Caco-2 (cell line): ENCODE data around the gene ZNF787. TPM values are rescaled to one million over a fixed set of nuclear protein-coding genes. Genes with fewer than 3 reads are reported as not detected.
A peak's percentile ranks its signal among the peaks of the same experiment; 100 is the strongest.

Source experiments
- BruUV-seq: library from RNA; stranded (reverse); fragments of 400-500 nt; replicated peaks from 2 replicates; lab custom pipeline; 2021; lab: Mats Ljungman, UMichigan
- CTCF ChIA-PET: fragments of 300-600 bp; sonication (Branson Sonifier 250); formaldehyde crosslinking; loops from one replicate; lab custom pipeline; 2022; ENCODE audit warnings: antibody characterized with exemption; lab: Charles Lee
- POLR2A ChIA-PET: fragments of 300-600 bp; sonication (Branson Sonifier 250); formaldehyde crosslinking; loops from one replicate; lab custom pipeline; 2022; ENCODE audit warnings: antibody characterized with exemption; lab: Charles Lee
- DNase-seq, 2 experiments: peaks; one replicate each; pipeline versions ENCODE4 v3.0.0 to v3.0.0-alpha.2; 2020 to 2022
- H3K27me3 ChIP-seq: replicated peaks from 2 replicates; pipeline ENCODE4 v1.6.0; 2011; ENCODE audit warnings: low read length; ENCODE audit not compliant: control insufficient read depth, insufficient read depth
- H3K36me3 ChIP-seq: 2 replicates; pipeline ENCODE4 v1.5.1; 2011; ENCODE audit warnings: low read length; ENCODE audit not compliant: control insufficient read depth, insufficient read depth
- H3K4me1 ChIP-seq: fragments of 250-450 bp; sonication (Bioruptor Pico); 2 replicates; pipeline ENCODE4 v1.5.1; 2020; ENCODE audit warnings: mild to moderate bottlenecking
- H3K4me3 ChIP-seq: 2 replicates; pipeline ENCODE4 v1.5.1; 2011; ENCODE audit warnings: low read depth, mild to moderate bottlenecking, control low read depth, low read length
- H3K9me3 ChIP-seq: fragments of 250-450 bp; sonication (Bioruptor Pico); 2 replicates; pipeline ENCODE4 v1.5.1; 2020; ENCODE audit warnings: mild to moderate bottlenecking, moderate library complexity
- H3K27ac Mint-ChIP-seq: one replicate; pipeline ENCODE4 v1.8.0; 2022; ENCODE audit warnings: mixed read lengths; ENCODE audit not compliant: unreplicated experiment
- H3K27me3 Mint-ChIP-seq: one replicate; pipeline ENCODE4 v1.8.0; 2022; ENCODE audit warnings: mixed read lengths; ENCODE audit not compliant: insufficient read depth, unreplicated experiment
- H3K36me3 Mint-ChIP-seq: one replicate; pipeline ENCODE4 v1.8.0; 2022; ENCODE audit warnings: mild to moderate bottlenecking, mixed read lengths; ENCODE audit not compliant: insufficient read depth, unreplicated experiment
- H3K4me1 Mint-ChIP-seq: one replicate; pipeline ENCODE4 v1.8.0; 2022; ENCODE audit warnings: low read depth, mixed read lengths; ENCODE audit not compliant: unreplicated experiment
- H3K4me3 Mint-ChIP-seq: one replicate; pipeline ENCODE4 v1.8.0; 2022; ENCODE audit warnings: mild to moderate bottlenecking, moderate library complexity, mixed read lengths; ENCODE audit not compliant: unreplicated experiment
- H3K9me3 Mint-ChIP-seq: one replicate; pipeline ENCODE4 v1.8.0; 2022; ENCODE audit warnings: mixed read lengths; ENCODE audit not compliant: unreplicated experiment
- CTCF ChIP-seq, 2 experiments: fragments of 200-600 bp in 1 of 2; IDR thresholded peaks; 1 replicate in 1 of 2; 2 replicates in 1 of 2; pipeline versions ENCODE4 v1.5.1 to v1.8.0; 2011 to 2022; ENCODE audit warnings: antibody characterized with exemption in 1 of 2, control low read depth in 1 of 2, inconsistent platforms in 1 of 2, low read depth in 1 of 2, low read length in 1 of 2, mild to moderate bottlenecking in 1 of 2, moderate library complexity in 1 of 2; ENCODE audit not compliant: insufficient read depth in 1 of 2, severe bottlenecking in 1 of 2, unreplicated experiment in 1 of 2
- intact Hi-C: fragments of 100-400 bp; cut with micrococcal nuclease; formaldehyde crosslinking; loops from one replicate; pipeline ENCODE4 v1.10.0; 2022; ENCODE audit not compliant: unreplicated experiment
- total RNA-seq: library from RNA; stranded (reverse); gene quantifications from 2 replicates; pipeline ENCODE4 v1.2.3, GENCODE V29; 2022

The ZNF787 gene
- total RNA-seq, 1 experiment from 2014 or later, result 60.0 TPM

GRCh38 chr19:56125806-56126590 lies 4.9 kb upstream of the ZNF787 start:
- CTCF ChIA-PET, result no interaction called here
- no peak overlapping the region for H3K4me3 Mint-ChIP-seq
- intact Hi-C loops, result no loop called here
- no peaks in the 10 kb centered on the region for H3K9me3 Mint-ChIP-seq
- no peaks in the 10 kb centered on the region for H3K27me3 Mint-ChIP-seq
- no peaks in the 10 kb centered on the region for H3K36me3 ChIP-seq
- no peak overlapping the region for H3K4me3 ChIP-seq
- H3K36me3 Mint-ChIP-seq, result peaks cover 5% of the 10 kb centered on the region
- no peaks in the 10 kb centered on the region for H3K27me3 ChIP-seq
- peaks cover 5% of the 10 kb centered on the region; the same call in 1 of the 2 replicates for H3K4me1 ChIP-seq
- DNase-seq, result peak in 1 of 2 experiments; percentile 30
- POLR2A ChIA-PET, result no interaction called here
- no peaks in the 10 kb centered on the region for H3K9me3 ChIP-seq
- H3K27ac Mint-ChIP-seq, result no peak overlapping the region
- H3K4me1 Mint-ChIP-seq, result no peaks in the 10 kb centered on the region
- no peak for TF ChIP-seq CTCF (IDR thresholded peaks at IDR 0.05; ENCODE audit: insufficient read depth in 1 of 2, low read depth in 1 of 2, low read length in 1 of 2, severe bottlenecking in 1 of 2, unreplicated experiment in 1 of 2)
- BruUV-seq, result no TSS peak

GRCh38 chr19:56124578-56124977 lies 3.5 kb upstream of the ZNF787 start:
- Histone ChIP-seq H3K9me3 (no peaks in the 10 kb centered on the region), H3K4me3 (no peak overlapping the region), H3K27me3 (no peaks in the 10 kb centered on the region), H3K36me3 (no peaks in the 10 kb centered on the region), H3K4me1 (peaks cover 9% of the 10 kb centered on the region)
- no peak for DNase-seq
- POLR2A ChIA-PET, result no interaction called here
- TF ChIP-seq CTCF (IDR thresholded peaks at IDR 0.05; ENCODE audit: insufficient read depth in 1 of 2, low read depth in 1 of 2, low read length in 1 of 2, severe bottlenecking in 1 of 2, unreplicated experiment in 1 of 2), result no peak
- Mint-ChIP-seq H3K4me3 (no peak overlapping the region), H3K27ac (no peak overlapping the region), H3K27me3 (no peaks in the 10 kb centered on the region), H3K4me1 (peaks cover 7% of the 10 kb centered on the region), H3K36me3 (peaks cover 18% of the 10 kb centered on the region), H3K9me3 (no peaks in the 10 kb centered on the region)
- intact Hi-C loops, result no loop called here
- BruUV-seq, result no TSS peak
- CTCF ChIA-PET, result no interaction called here

GRCh38 chr19:56123266-56123891 lies 2.3 kb upstream of the ZNF787 start:
- H3K4me3 Mint-ChIP-seq, result no peak overlapping the region
- no peak overlapping the region for H3K27ac Mint-ChIP-seq

More at GRCh38 chr19:56123266-56123891, 2.3 kb upstream of the ZNF787 start:
- no peaks in the 10 kb centered on the region for H3K9me3 Mint-ChIP-seq
- POLR2A ChIA-PET, result no interaction called here
- intact Hi-C loops, result no loop called here
- no TSS peak for BruUV-seq
- Histone ChIP-seq H3K4me1 (peaks cover 17% of the 10 kb centered on the region), H3K36me3 (peaks cover 5% of the 10 kb centered on the region), H3K9me3 (no peaks in the 10 kb centered on the region), H3K4me3 (no peak overlapping the region), H3K27me3 (no peaks in the 10 kb centered on the region)
- peaks cover 27% of the 10 kb centered on the region for H3K36me3 Mint-ChIP-seq
- H3K27me3 Mint-ChIP-seq, result no peaks in the 10 kb centered on the region
- H3K4me1 Mint-ChIP-seq, result peaks cover 12% of the 10 kb centered on the region
- CTCF ChIA-PET, result no interaction called here
- no peak for DNase-seq
- no peak for TF ChIP-seq CTCF (IDR thresholded peaks at IDR 0.05; ENCODE audit: insufficient read depth in 1 of 2, low read depth in 1 of 2, low read length in 1 of 2, severe bottlenecking in 1 of 2, unreplicated experiment in 1 of 2)
